B cell (primary cell): ENCODE results near the gene P2RX7. TPM values are rescaled to one million over a fixed set of nuclear protein-coding genes. Genes with fewer than 3 reads are reported as not detected.
"Not testable (repeated sequence)": the region's sequence is repeated elsewhere in the genome, so short reads cannot be mapped to it uniquely, and the experiment has no call there.

Experiments
- ATAC-seq: fragments of 200-7000 bp; cut with Tn5 transposase; one replicate; pipeline ENCODE4 v1.10.0; 2021; ENCODE audit warnings: low read depth, mild to moderate bottlenecking, moderate number of reproducible peaks, moderate library complexity
- CTCF ChIA-PET: fragments of 350-600 bp; sonication (Branson Sonifier 250); formaldehyde crosslinking; loops from one replicate; lab custom pipeline; 2021; ENCODE audit warnings: antibody characterized with exemption, inconsistent platforms; lab: Charles Lee
- POLR2A ChIA-PET: fragments of 350-600 bp; sonication (Branson Sonifier 250); formaldehyde crosslinking; loops from one replicate; lab custom pipeline; 2021; ENCODE audit warnings: antibody characterized with exemption; lab: Charles Lee
- DNase-seq: peaks from one replicate; pipeline ENCODE4 v3.0.0; 2013
- H2AFZ ChIP-seq: 2 replicates; pipeline ENCODE4 v1.6.1; 2012; ENCODE audit warnings: mild to moderate bottlenecking, low read depth, low read length; ENCODE audit not compliant: insufficient read depth, poor library complexity, severe bottlenecking
- H3K27ac ChIP-seq, 2 donors: 1 replicate in 1 of 2; 2 replicates in 1 of 2; pipeline ENCODE4 v1.5.1; 2012 to 2013; ENCODE audit warnings: low read length in 2 of 2, mild to moderate bottlenecking in 2 of 2, moderate library complexity in 1 of 2
- H3K27me3 ChIP-seq, 4 experiments: fragments of 200-600 bp in 1 of 4; sonication (generic) in 1 of 4; replicated peaks in 1 of 4; 1 replicate in 2 of 4; 2 replicates in 2 of 4; pipeline versions ENCODE4 v1.6.1 to v1.7.0; 2013 to 2016; ENCODE audit warnings: low read length in 3 of 4, mild to moderate bottlenecking in 2 of 4, mixed read lengths in 1 of 4, moderate library complexity in 1 of 4; ENCODE audit not compliant: insufficient read depth in 4 of 4, control insufficient read depth in 3 of 4; ENCODE audit errors: control extremely low read depth in 1 of 4
- H3K36me3 ChIP-seq, 2 experiments: replicated peaks in 1 of 2; 1 replicate in 1 of 2; 2 replicates in 1 of 2; pipeline versions ENCODE4 v1.6.1 to v1.7.1; 2013; ENCODE audit warnings: low read length in 1 of 2; ENCODE audit not compliant: insufficient read depth in 2 of 2, control insufficient read depth in 1 of 2; ENCODE audit errors: control extremely low read depth in 1 of 2, extremely low read depth in 1 of 2
- H3K4me1 ChIP-seq, 2 donors: fragments of 200-600 bp in 1 of 2; sonication (generic) in 1 of 2; 1 replicate in 1 of 2; 2 replicates in 1 of 2; pipeline versions ENCODE4 v1.5.1 to v1.6.1; 2013 to 2017; ENCODE audit warnings: low read length in 2 of 2; ENCODE audit not compliant: control insufficient read depth in 2 of 2, insufficient read depth in 2 of 2
- H3K4me2 ChIP-seq: replicated peaks from 2 replicates; pipeline ENCODE3; 2012; ENCODE audit warnings: mild to moderate bottlenecking, low read depth, low read length; ENCODE audit not compliant: poor library complexity, severe bottlenecking
- H3K4me3 ChIP-seq, 5 experiments: fragments of 200-600 bp in 1 of 5; sonication (generic) in 1 of 5; 1 replicate in 3 of 5; 2 replicates in 2 of 5; pipeline versions ENCODE4 v1.5.1 to v1.7.0; 2011 to 2016; ENCODE audit warnings: low read length in 4 of 5, mild to moderate bottlenecking in 4 of 5, low read depth in 2 of 5, control low read depth in 1 of 5, moderate library complexity in 1 of 5; ENCODE audit not compliant: insufficient read depth in 1 of 5; ENCODE audit errors: control extremely low read depth in 1 of 5, extremely low read depth in 1 of 5
- H3K79me2 ChIP-seq: fragments of 200-600 bp; sonication (generic); one replicate; pipeline ENCODE4 v1.6.0; 2016; ENCODE audit warnings: low read length; ENCODE audit not compliant: control insufficient read depth, insufficient read depth
- H3K9ac ChIP-seq: fragments of 200-600 bp; sonication (generic); 2 replicates; pipeline ENCODE4 v1.6.1; 2017; ENCODE audit warnings: mild to moderate bottlenecking, low read length, moderate library complexity
- H3K9me3 ChIP-seq, 3 donors: one replicate each; pipeline versions ENCODE4 v1.6.1 to v1.7.1; 2013; ENCODE audit warnings: low read length in 2 of 3; ENCODE audit not compliant: control insufficient read depth in 2 of 3, insufficient read depth in 1 of 3; ENCODE audit errors: control extremely low read depth in 1 of 3
- H4K20me1 ChIP-seq: 2 replicates; pipeline ENCODE4 v1.6.0; 2012; ENCODE audit warnings: mild to moderate bottlenecking, low read length; ENCODE audit not compliant: insufficient read depth, control insufficient read depth, poor library complexity, severe bottlenecking
- H3K27ac Mint-ChIP-seq: one replicate; pipeline ENCODE4 v1.8.0; 2021; ENCODE audit warnings: mixed read lengths
- H3K27me3 Mint-ChIP-seq: one replicate; pipeline ENCODE4 v1.8.0; 2021; ENCODE audit warnings: mixed read lengths
- H3K4me1 Mint-ChIP-seq: one replicate; pipeline ENCODE4 v1.8.0; 2021; ENCODE audit warnings: mixed read lengths
- H3K4me3 Mint-ChIP-seq: one replicate; pipeline ENCODE4 v1.8.0; 2021; ENCODE audit warnings: mixed read lengths
- H3K9me3 Mint-ChIP-seq: one replicate; pipeline ENCODE4 v1.8.0; 2022; ENCODE audit warnings: mixed read lengths; ENCODE audit not compliant: insufficient read depth
- EZH2 ChIP-seq: IDR thresholded peaks from 2 replicates; pipeline ENCODE4 v1.6.1; 2012; ENCODE audit warnings: borderline replicate concordance, low read depth, mild to moderate bottlenecking, moderate library complexity, low read length; ENCODE audit not compliant: insufficient read depth, poor library complexity, severe bottlenecking
- WGBS: methylation state at CpG from one replicate; pipeline ENCODE4 v1.1.5; 2013; ENCODE audit warnings: missing lambda C conversion rate; ENCODE audit not compliant: insufficient coverage; 5-methylcytosine and 5-hydroxymethylcytosine counted together
- intact Hi-C: fragments of 100-400 bp; cut with micrococcal nuclease; formaldehyde crosslinking; loops from one replicate; pipeline ENCODE4 v1.10.0; 2022
- polyA plus RNA-seq: library from polyadenylated mRNA; depleted of rRNA; stranded (reverse); fragments of >200 nt; gene quantifications from 2 replicates; pipeline ENCODE4 v1.2.3, GENCODE V29; 2012
- total RNA-seq, 2 donors: library from RNA; stranded (reverse); fragments of 120-200 nt in 1 of 2; gene quantifications; 1 replicate in 1 of 2; 2 replicates in 1 of 2; pipeline versions ENCODE4 v1.2.3 to v1.2.4, GENCODE V29; 2013 to 2022
- TF ChIP-seq, protein P1 (sequence below): fragments of 200-600 bp; IDR thresholded peaks from one replicate; pipeline ENCODE4 v1.8.0; 2022; ENCODE audit warnings: antibody characterized with exemption, mild to moderate bottlenecking

P2RX7 gene
- total and polyA plus RNA-seq, 2 donors (not counting 1 experiment from before 2014, with no cell fraction given) = 5.3 to 6.3 TPM

DNA sequence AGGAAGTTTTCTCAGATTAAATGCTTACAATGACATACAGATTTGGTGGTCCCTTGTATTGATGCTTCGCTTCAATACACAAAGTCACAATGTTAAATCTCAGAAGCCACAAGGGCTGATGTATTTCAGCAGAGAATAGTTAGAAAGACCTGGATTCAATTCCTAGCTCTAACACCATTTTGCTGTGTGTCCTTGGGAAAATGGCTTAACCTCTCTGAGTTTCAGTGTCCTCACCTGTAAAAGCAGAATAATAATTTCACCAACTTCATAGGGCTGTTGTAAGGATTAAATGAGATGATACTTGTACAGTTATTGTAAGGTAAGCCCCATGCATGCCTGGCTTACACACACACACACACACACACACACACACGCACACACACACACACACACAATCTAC lies 30.3 kb downstream of the P2RX7 start:
- Histone ChIP-seq H3K4me2 (no peak overlapping the region), H3K9ac (no peak overlapping the region), H3K79me2 (no peaks in the 10 kb centered on the region), H4K20me1 (no peaks in the 10 kb centered on the region), H2AFZ (no peak overlapping the region), H3K27ac (no peak overlapping the region), H3K4me1 (peaks cover 6 to 8% of the 10 kb centered on the region in 2 donors), H3K27me3 (no peaks in the 10 kb centered on the region), H3K36me3 (peaks cover 2 to 9% of the 10 kb centered on the region in 2 experiments), H3K9me3 (peaks cover 0 to 4% (median 0%) of the 10 kb centered on the region in 3 donors), H3K4me3 (no peak overlapping the region)
- Mint-ChIP-seq H3K27me3 (no peaks in the 10 kb centered on the region), H3K27ac (no peak overlapping the region), H3K4me3 (no peak overlapping the region), H3K9me3 (no peaks in the 10 kb centered on the region), H3K4me1 (peaks cover 14% of the 10 kb centered on the region)
- CTCF ChIA-PET = interaction anchor here (0.7 kb wide), 1 partner anchor 514 kb away, joined by 3 read pairs; no protein-coding TSS in a partner anchor
- intact Hi-C loops = no loop called here
- DNase-seq (no peak), ATAC-seq (no peak)
- POLR2A ChIA-PET = interaction anchor here (0.6 kb wide), 1 partner anchor 17 kb away, joined by 4 read pairs; no protein-coding TSS in a partner anchor
- no CpG with 5 or more reads among the region's 2 CpGs for WGBS
- no peak for TF ChIP-seq EZH2
- TF ChIP-seq, protein P1, sequence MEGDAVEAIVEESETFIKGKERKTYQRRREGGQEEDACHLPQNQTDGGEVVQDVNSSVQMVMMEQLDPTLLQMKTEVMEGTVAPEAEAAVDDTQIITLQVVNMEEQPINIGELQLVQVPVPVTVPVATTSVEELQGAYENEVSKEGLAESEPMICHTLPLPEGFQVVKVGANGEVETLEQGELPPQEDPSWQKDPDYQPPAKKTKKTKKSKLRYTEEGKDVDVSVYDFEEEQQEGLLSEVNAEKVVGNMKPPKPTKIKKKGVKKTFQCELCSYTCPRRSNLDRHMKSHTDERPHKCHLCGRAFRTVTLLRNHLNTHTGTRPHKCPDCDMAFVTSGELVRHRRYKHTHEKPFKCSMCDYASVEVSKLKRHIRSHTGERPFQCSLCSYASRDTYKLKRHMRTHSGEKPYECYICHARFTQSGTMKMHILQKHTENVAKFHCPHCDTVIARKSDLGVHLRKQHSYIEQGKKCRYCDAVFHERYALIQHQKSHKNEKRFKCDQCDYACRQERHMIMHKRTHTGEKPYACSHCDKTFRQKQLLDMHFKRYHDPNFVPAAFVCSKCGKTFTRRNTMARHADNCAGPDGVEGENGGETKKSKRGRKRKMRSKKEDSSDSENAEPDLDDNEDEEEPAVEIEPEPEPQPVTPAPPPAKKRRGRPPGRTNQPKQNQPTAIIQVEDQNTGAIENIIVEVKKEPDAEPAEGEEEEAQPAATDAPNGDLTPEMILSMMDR = no peak

DNA sequence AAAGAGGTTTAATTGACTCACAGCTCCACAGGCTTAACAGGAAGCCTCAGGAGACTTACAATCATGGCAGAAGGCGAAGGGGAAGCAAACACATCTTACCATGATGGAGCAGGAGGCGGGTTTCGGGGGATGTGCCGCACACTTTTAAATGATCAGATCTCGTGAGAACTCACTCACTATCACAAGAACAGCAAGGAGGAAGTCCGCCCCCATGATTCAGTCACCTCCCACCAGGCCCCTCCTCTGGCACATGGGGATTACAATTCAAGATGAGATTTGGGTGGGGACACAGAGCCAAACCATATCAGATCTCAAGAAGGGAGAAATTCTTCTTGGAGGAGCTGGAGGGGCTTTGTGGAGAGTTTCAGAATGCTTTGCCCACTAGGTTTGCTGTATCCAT lies 32.2 kb downstream of the P2RX7 start:
- H3K79me2 ChIP-seq, H3K4me3 ChIP-seq, H3K27ac ChIP-seq, H3K36me3 ChIP-seq, intact Hi-C loops, H3K9ac ChIP-seq, POLR2A ChIA-PET, H3K4me1 Mint-ChIP-seq, H3K27ac Mint-ChIP-seq, H2AFZ ChIP-seq, H3K27me3 ChIP-seq, CTCF ChIA-PET, H3K4me1 ChIP-seq, H4K20me1 ChIP-seq, ATAC-seq, H3K9me3 ChIP-seq, H3K9me3 Mint-ChIP-seq, H3K4me3 Mint-ChIP-seq, DNase-seq, H3K4me2 ChIP-seq, H3K27me3 Mint-ChIP-seq: not testable (repeated sequence)
- 100% methylated on average over 1 of the region's 6 CpGs for WGBS
